Right lobe of liver (tissue), 4 donors: Measurements from ENCODE around the gene SPATA2L.

ENCODE experiments used
- CTCF ChIP-seq, 4 donors: fragments of 200-600 bp in 3 of 4; fragments of 450-650 bp in 1 of 4; IDR thresholded peaks; one replicate each; pipeline versions ENCODE4 v1.5.1 to v1.8.0; 2016 to 2022; ENCODE audit warnings: antibody characterized with exemption in 4 of 4, mild to moderate bottlenecking in 2 of 4
- POLR2A ChIP-seq: fragments of 450-650 bp; IDR thresholded peaks from one replicate; pipeline ENCODE4 v1.6.1; 2017; ENCODE audit warnings: antibody characterized with exemption, mild to moderate bottlenecking
- donor health status: DM: no; HTN: no; CAD: no.
- donor health status: DM: no; HTN: no; CAD: no.
- donor health status: DM: no; HTN: yes; CAD: no.

DNA sequence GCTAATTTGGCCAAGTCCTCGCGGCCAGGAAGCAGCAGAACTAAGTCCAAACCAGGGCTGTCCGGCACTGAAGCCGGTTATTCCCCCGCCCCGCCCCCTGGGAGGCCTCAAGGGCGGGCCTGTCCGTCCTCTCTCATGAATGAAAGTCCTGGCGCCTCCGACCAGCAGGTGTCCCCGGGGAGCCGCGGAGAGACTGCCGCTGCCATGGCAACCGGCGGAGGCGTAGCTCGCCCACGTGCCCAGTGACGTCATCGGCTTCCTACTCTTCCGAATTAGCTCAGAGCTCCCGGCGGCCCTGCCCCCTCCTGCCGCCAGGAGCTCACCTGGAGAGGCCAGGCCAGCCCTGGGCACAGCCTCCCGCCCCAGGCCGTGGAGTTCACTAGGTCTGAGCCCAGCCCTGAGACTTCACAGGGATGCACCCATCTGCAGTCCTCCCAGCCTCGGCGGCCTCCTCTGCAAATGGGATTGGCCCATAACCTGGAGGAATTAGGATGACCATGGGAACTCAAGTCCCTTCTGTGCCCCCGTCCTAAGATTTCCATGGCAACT is 1.3 kb downstream of the SPATA2L start:
- TF ChIP-seq POLR2A (peak; percentile 52), CTCF (IDR thresholded peaks at IDR 0.05) (peak; percentile 84 to 90 (median 88))
